ENCODE measurements around the gene USP26.
"Not testable (repeated sequence)": the region's sequence is repeated elsewhere in the genome, so short reads cannot be mapped to it uniquely, and the experiment has no call there.

USP26 gene

DNA sequence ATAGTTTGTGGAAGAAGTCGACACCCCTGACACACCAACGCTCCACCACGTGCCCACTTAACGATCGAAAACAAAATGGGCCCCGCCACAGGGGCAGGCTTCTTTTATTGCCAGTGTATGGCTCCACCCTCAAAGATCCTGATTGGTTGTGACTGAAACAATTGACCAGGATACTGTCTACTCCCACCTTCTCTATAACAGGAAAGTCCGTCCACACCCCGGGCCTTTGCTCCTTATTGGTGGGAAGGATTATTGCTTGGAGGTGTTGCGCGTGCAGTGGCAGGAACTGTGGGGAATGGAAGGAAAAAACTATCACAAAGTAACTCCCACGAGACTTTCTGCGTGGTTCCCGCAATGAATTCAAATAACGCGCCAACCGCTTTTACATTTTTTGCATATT, at the start of gene USP26:
TSS of gene USP26 (minus strand) at position 79 of the 400 bp plus-strand sequence. CDS start 68,889 bp downstream, outside the sequence.
- DNase-seq: no peak

- DNase-seq: no peak
Measured at GRCh38 chrX:133134282-133134681, 37.4 kb upstream of the USP26 start.

- DNase-seq: no peak
Measured at GRCh38 chrX:133120406-133120805, 23.5 kb upstream of the USP26 start.

- no peak for DNase-seq
Measured at GRCh38 chrX:133094098-133094731, 2.7 kb downstream of the USP26 start.

DNA sequence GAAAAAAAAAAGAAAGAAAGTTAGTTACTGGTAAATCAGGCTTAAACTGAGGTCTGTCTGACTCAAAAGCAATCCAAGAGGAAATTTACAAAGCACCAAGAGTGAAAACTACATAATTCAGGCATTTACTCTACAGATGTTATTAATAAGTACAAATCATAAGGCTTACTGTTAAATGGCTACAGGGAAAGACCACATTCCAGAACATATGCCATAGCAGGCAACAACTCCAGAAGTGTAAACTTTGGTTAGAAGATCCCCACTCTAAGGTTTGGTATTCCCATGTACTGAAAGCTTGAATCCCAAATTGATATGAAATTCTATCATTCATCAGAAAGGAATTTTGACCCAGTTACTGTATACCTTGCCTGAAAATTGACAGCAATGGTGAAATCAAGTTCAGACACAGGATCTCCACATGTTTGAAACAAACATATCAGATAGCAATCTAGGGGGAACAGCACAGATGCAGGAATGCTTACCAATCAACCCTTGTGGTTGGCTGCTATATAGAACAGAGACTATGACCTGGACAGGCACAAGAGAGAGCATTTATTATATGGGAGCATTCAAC, 6.6 kb downstream of the USP26 start:
- no peak for DNase-seq

DNA sequence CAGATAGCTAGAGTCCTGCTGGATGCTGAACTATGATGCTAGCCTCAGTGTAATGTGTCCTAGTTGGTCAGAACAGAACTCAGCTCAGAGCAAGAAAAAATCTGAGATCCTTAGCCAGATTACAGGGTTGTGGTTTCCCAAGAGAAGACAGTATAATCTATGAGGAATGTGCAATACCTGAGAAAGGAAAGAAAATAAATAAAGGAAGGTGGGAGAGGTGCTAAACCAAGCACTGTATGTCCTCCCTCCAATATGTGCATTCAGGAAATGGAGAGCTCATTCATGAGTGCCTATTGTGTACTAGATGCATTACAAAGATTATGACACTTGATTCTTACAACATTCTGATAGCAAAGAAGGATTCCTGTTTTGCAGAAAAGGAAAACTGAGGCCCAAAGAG, 7.5 kb downstream of the USP26 start:
- DNase-seq: no peak

DNA sequence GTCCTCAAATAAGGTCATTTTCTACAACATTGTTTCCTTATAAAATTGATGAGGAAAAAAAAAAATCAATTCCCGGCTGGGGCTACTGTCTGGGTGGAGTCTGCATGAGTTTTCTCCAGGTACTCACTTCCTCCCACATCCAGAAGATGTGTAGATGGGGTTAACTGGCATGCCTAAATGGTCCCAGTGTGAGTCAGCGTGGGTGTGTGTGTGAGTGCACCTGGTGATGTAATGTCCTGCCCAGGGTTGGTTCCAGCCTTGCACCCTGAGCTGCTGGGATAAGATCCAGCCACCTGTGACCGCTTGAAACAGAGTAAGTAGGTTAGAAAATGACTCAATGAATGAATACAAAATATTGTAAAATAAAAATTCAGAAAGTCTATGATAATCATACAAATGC, 11.1 kb downstream of the USP26 start:
- DNase-seq: no peak

DNA sequence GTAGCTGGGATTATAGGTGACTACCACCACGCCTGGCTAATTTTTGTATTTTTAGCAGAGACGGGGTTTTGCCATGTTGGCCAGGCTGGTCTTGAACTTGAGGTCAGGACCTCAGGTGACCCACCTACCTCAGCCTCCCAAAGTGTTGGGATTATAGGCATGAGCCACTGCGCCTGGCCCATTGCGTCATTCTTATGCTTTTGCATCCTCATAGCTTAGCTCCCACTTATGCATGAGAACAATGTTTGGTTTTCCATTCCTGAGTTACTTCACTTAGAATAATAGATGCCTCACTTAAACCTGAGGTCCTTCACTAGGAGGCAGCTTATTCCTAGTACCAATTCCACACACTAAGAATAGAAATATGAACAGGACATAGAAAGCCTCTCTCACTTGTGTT, 11.9 kb downstream of the USP26 start:
- DNase-seq: not testable (repeated sequence)

DNA sequence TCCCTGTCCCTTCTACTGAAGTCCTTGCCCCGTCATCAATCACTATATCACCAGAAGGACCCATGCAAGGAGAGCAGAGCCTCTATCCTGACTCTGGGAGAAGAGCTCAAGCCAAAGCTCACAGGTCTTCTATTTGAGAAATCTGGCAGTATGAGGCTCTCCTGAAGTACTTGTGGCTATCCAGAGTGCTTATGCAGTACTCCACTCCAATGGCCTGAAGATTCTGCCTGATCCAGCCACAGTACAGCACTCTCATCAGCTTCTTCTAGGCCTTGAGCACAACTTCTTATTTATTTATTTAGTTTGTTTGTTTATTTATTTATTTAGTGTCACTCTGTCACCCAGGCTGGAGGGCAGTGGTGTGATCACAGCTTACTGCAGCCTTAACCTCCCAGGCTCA, 13.0 kb downstream of the USP26 start:
- DNase-seq: no peak

DNA sequence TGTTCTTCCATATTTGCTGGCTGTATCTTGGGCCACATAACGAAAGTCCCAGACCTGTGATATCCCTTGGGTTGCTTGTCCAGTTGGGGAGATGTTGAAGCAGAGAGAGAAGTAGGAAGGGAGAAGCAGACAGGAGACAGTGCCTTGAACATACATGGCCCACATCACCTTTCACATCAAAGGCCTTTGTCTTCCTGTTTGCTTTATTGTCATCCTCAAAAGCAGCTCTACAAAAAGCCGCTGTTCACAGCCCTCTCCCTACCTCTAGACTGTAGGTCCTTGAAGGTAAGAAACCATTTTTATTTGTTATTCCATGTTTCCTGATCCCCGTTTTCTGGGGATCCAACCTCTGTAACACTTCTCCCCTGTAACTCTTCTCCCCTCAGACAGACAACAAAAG, 14.9 kb downstream of the USP26 start:
- no peak for DNase-seq

DNA sequence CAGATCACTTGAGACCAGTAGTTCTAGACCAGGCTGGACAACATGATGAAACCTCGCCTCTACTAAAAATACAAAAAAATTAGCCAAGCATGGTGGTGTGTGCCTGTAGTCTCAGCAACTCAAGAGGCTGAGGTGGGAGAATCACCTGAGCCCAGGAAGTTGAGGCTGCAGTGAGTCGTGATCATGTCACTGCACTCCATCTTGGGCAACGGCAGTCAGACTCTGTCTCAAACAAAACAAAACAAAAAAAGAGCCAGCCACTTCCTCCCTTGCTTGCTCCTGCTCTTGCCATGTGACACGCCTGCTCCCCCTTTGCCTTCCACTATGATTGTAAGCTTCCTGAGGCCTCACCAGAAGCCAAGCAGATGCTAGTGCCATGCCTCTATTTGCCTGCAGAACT, 19.1 kb downstream of the USP26 start:
- DNase-seq: not testable (repeated sequence)

- DNase-seq: no peak
Measured at GRCh38 chrX:133072566-133072965, 24.3 kb downstream of the USP26 start.

DNA sequence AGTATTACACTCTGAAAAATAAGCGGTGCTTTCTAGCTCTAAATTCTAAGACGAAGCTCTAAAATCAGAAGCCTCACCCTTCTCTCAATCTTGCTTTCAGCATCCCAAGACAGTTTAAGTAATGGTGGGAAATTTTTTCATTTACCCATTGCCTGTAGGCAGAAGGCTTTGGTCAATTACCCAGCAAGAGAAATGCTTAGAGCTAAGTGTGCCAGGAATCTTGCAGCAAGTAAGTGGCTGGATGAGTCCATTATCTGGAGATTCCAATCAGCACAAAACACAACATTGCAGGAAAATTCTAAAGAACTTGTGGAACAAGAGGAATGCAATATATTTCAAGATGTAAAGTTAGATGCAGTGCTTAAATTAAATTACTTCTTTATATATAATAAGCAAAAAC, 28.4 kb downstream of the USP26 start:
- no peak for DNase-seq

- DNase-seq: no peak
Measured at GRCh38 chrX:133056341-133056740, 40.6 kb downstream of the USP26 start.

- no peak for DNase-seq
Measured at GRCh38 chrX:133054761-133055405, 42.0 kb downstream of the USP26 start.

- no peak for DNase-seq
Measured at GRCh38 chrX:133053861-133054598, 42.9 kb downstream of the USP26 start.

GRCh38 chrX:133048751-133049150, 48.2 kb downstream of the USP26 start:
- no peak for DNase-seq

- DNase-seq: no peak
Measured at GRCh38 chrX:133046601-133047000, 50.3 kb downstream of the USP26 start.

DNA sequence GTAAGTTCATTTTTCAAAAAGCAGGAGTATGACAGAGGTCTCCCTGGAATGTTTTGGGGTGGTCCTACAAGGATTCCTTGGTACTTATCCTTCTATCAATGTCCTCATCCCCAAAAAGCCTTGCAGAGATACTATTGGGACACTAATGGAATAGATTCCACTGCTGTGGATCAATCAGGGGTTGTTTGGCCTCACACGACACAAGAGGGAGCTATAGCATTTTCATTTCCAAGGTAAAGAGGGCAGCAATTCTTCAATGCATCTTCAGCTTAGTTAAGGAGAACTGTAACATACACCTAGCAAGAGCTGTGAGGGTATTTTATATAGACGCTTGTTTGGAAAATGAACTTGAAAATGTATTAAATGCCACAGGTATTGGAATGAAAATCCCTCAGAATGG, 50.9 kb downstream of the USP26 start:
- no peak for DNase-seq

DNA sequence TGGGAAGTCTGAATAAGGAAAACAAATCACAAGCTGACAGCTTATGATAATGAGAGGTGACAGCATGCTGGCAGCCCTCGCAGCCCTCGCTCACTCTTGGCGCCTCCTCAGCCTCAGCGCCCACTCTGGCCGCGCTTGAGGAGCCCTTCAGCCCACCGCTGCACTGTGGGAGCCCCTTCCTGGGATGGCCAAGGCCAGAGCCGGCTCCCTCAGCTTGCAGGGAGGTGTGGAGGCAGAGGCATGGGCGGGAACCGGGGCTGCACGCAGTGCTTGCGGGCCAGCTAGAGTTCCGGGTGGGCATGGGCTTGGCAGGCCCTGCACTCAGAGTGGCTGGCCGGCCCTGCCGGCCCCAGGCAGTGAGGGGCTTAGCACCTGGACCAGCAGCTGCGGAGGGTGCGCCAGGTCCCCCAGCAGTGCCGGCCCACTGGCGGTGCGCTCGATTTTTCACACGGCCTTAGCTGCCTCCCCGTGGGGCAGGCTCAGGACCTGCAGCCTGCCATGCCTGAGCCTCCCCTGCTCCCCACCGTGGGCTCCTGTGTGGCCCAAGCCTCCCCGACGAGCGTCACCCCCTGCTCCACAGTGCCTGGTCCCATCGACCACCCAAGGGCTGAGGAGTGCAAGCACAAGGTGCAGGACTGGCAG, 52.6 kb downstream of the USP26 start:
- DNase-seq: not testable (repeated sequence)

GRCh38 chrX:133042260-133042659, 54.6 kb downstream of the USP26 start:
- DNase-seq: no peak

- DNase-seq: no peak
Measured at GRCh38 chrX:133033010-133033409, 63.9 kb downstream of the USP26 start.

- no peak for DNase-seq
Measured at GRCh38 chrX:133018229-133018628, 78.7 kb downstream of the USP26 start.
